Gastrocnemius medialis (tissue), 4 donors: ENCODE data around the gene TH. TPM values are rescaled to one million over a fixed set of nuclear protein-coding genes. Genes with fewer than 3 reads are reported as not detected.

Experiments used
- ATAC-seq, 2 donors: fragments of 150-250 bp; one replicate each; pipeline ENCODE4 v1.9.1; 2016
- DNase-seq, 2 donors: peaks; one replicate each; pipeline ENCODE4 v3.0.0-alpha.2; 2019
- H3K27ac ChIP-seq, 4 donors: fragments of 200-600 bp; sonication (generic); 1 replicate in 1 of 4; 2 replicates in 3 of 4; pipeline ENCODE4 v1.5.1; 2016 to 2018; ENCODE audit warnings: mild to moderate bottlenecking in 2 of 4, moderate library complexity in 1 of 4
- H3K27me3 ChIP-seq, 3 donors: fragments of 200-600 bp; sonication (generic) in 2 of 3; 1 replicate in 1 of 3; 2 replicates in 2 of 3; pipeline versions ENCODE4 v1.5.1 to v1.6.0; 2016 to 2019; ENCODE audit warnings: mild to moderate bottlenecking in 1 of 3, moderate library complexity in 1 of 3
- H3K36me3 ChIP-seq, 2 donors: fragments of 200-600 bp; sonication (generic) in 1 of 2; one replicate each; pipeline ENCODE4 v1.5.1; 2017 to 2018
- H3K4me1 ChIP-seq, 2 donors: fragments of 200-600 bp; sonication (generic) in 1 of 2; one replicate each; pipeline ENCODE4 v1.5.1; 2016 to 2017; ENCODE audit warnings: mild to moderate bottlenecking in 2 of 2
- H3K4me3 ChIP-seq, 4 donors: fragments of 200-600 bp; sonication (generic) in 3 of 4; 1 replicate in 1 of 4; 2 replicates in 3 of 4; pipeline ENCODE4 v1.5.1; 2016 to 2019; ENCODE audit warnings: mild to moderate bottlenecking in 2 of 4
- H3K9me3 ChIP-seq, 3 donors: fragments of 200-600 bp; sonication (generic) in 2 of 3; 1 replicate in 1 of 3; 2 replicates in 2 of 3; pipeline ENCODE4 v1.5.1; 2016 to 2019
- POLR2A ChIP-seq, 2 donors: fragments of 450-650 bp; IDR thresholded peaks; one replicate each; pipeline ENCODE4 v1.6.1; 2017; ENCODE audit warnings: antibody characterized with exemption in 2 of 2, mild to moderate bottlenecking in 2 of 2, moderate library complexity in 2 of 2
- in situ Hi-C, 4 donors: fragments of 200-750 bp; cut with MboI; loops; one replicate each; pipeline versions ENCODE4 v1.15.0 to v1.8.0; 2017; ENCODE audit warnings: low sequenced_read_pairs in 4 of 4
- intact Hi-C: fragments of 100-400 bp; cut with DNase I; formaldehyde crosslinking; loops from one replicate; pipeline ENCODE4 v1.15.1; 2023; ENCODE audit warnings: low total_unique reads
- total RNA-seq, 4 donors: library from RNA; depleted of rRNA; stranded (reverse); fragments of >200 nt; gene quantifications; one replicate each; pipeline versions ENCODE4 v1.1.0 to v1.2.3, GENCODE V29; 2016
- TF ChIP-seq, protein P1 (sequence below), 5 experiments: fragments of 450-650 bp in 3 of 5; fragments of 200-600 bp in 2 of 5; sonication (generic) in 2 of 5; IDR thresholded peaks in 4 of 5; conservative IDR thresholded peaks in 1 of 5; 1 replicate in 4 of 5; 2 replicates in 1 of 5; pipeline ENCODE4 v1.5.1; 2016 to 2019; ENCODE audit warnings: antibody characterized with exemption in 5 of 5, mild to moderate bottlenecking in 3 of 5, moderate library complexity in 3 of 5

The TH gene
- total RNA-seq, 4 donors from 2014 or later: not detected

DNA sequence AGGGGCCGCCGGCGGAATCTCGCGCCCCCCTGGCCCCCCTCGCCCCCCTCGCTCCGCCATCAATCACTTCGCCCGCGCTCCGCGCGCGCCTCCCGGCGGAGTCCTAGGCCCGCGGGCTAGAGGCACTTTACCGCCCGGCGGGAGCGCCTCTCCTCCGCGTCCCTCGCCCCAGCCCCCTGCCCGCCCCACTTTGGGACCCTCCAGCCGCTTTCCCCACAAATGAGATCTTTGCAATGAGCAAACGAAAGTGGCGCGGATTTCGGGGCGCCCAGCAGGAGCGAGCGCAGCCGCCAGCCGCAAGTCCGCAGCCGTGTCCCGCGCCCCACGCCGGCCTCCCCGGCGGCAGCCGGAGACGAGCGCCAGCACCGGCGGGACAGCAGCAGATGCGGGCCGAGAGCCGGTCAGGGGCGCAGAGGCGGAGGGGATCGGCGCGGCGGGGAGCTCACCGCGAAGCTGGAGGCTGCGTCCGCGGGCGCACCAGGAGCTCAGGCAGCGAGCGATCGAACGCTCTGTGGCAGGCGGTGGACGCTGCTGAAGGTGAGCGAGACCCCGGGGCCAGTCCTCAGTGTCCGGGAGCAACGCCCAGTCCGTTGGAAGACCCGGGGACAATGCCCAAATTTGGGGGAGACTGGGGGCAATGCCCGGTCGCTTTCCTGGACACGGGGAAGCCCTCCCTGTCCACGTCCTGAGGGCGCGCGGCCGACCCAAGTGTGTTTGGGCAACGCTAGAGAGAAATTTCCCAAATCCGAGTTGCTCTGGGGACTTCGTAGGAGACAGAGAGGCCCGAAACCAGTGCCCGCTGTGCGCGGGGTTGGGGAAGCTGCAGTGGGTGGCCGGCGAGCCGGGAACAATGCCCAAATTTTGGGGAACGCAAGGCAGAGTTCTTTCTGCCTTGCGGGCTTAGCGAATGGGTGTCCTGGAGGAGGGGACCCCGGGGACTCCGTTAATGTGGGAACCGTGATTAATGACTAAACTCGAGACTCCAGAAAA is 30.9 kb downstream of the TH start:
- DNase-seq (no peak), ATAC-seq (no peak)
- Histone ChIP-seq H3K27ac (no peak overlapping the region), H3K27me3 (peaks cover 64 to 90% (median 83%) of the 10 kb centered on the region in 3 donors), H3K36me3 (no peaks in the 10 kb centered on the region), H3K4me1 (peaks cover 7 to 16% of the 10 kb centered on the region in 2 donors), H3K4me3 (peak overlapping the region; percentile 20 to 36 (median 32)), H3K9me3 (no peaks in the 10 kb centered on the region)
- intact Hi-C loops: loop anchor here (5.0 kb wide), 1 partner anchor 48 kb away; no protein-coding TSS in a partner anchor
- in situ Hi-C loops: loop anchor here in 1 of 4 donors (25.0 kb wide), 1 partner anchor 103 kb away; no protein-coding TSS in a partner anchor
- TF ChIP-seq, protein P1, sequence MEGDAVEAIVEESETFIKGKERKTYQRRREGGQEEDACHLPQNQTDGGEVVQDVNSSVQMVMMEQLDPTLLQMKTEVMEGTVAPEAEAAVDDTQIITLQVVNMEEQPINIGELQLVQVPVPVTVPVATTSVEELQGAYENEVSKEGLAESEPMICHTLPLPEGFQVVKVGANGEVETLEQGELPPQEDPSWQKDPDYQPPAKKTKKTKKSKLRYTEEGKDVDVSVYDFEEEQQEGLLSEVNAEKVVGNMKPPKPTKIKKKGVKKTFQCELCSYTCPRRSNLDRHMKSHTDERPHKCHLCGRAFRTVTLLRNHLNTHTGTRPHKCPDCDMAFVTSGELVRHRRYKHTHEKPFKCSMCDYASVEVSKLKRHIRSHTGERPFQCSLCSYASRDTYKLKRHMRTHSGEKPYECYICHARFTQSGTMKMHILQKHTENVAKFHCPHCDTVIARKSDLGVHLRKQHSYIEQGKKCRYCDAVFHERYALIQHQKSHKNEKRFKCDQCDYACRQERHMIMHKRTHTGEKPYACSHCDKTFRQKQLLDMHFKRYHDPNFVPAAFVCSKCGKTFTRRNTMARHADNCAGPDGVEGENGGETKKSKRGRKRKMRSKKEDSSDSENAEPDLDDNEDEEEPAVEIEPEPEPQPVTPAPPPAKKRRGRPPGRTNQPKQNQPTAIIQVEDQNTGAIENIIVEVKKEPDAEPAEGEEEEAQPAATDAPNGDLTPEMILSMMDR (IDR thresholded peaks at IDR 0.05 in 4 of 5, conservative IDR thresholded peaks at IDR 0.05 in 1 of 5): no peak
- no peak for TF ChIP-seq POLR2A (IDR thresholded peaks at IDR 0.05)

DNA sequence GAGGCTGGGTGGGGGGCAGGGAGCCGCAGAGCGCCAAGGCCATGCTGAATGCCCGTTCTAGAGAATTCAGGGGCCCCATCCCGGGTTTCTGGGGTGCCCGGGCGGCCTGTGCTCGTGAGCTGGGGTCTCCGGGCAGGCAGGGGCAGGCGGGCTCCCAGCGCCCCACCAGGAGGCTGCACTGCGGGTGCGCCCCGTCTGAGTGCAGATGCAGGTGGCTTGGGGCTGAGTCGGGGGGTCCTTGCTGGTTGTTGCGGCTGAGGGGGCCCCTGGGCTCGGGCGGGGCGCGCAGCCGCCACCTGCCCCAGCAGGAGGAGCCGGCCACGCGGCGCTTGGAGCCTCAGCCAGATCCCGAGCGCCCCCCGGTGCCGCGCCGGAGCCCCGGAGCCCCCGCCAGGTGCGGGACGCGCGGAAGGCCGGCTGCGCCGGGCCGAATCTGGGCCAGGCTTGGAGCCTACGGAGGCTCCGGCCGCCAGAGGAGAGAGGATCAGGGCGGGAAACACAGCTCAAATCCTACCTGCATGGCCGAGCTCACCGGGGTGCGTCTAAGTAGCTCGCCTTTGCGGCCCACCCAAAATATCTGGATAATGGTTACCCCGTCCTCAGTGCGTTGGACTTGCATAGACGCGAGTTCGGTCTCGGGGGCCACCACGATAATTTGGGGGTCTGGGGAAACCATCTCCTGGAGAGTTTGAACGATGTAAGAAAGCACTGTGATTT is 31.8 kb downstream of the TH start:
- no peak overlapping the region for H3K27ac ChIP-seq
- in situ Hi-C loops: loop anchor here in 1 of 4 donors (25.0 kb wide), 1 partner anchor 102 kb away; no protein-coding TSS in a partner anchor

DNA sequence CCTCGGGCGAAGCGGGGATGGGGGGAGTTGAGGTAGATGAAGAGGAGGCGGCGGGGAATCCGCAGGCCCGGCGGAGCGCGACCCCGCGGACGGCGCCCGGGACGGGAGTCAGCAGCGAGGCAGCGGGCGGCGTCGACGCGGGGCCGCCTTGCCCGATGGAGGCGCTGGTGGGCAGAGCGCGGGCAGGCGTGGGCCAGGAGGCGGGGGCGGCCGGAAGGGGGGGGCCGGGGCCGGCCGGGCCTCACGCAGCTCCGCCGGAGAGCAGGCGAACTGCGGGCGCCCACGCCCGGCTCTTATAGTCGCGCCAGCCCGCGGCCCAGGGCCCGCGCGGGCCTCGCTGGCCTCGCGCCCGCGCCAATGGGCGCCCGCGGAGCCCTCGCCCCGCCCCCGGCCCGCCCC is 32.5 kb downstream of the TH start, which contains the start of gene IGF2:
Gene IGF2, minus strand, starts transcription at position 267 of the 399 bp plus-strand sequence. CDS start 3,866 bp downstream, outside the sequence.
- ATAC-seq (no peak), DNase-seq (no peak)
- Histone ChIP-seq H3K4me3 (peak within 1 kb of the TSS; percentile 39 to 50 (median 48)), H3K27ac (peak within 1 kb of the TSS; percentile 55 to 68 (median 66)), H3K36me3 (no peaks in the 10 kb centered on the region), H3K4me1 (peaks cover 5 to 11% of the 10 kb centered on the region in 2 donors), H3K9me3 (no peaks in the 10 kb centered on the region), H3K27me3 (peaks cover 51 to 79% (median 73%) of the 10 kb centered on the region in 3 donors)
- intact Hi-C loops: no loop called here
- in situ Hi-C loops: loop anchor here in 1 of 4 donors (25.0 kb wide), 1 partner anchor 102 kb away; no protein-coding TSS in a partner anchor
- TF ChIP-seq, protein P1 (IDR thresholded peaks at IDR 0.05 in 4 of 5, conservative IDR thresholded peaks at IDR 0.05 in 1 of 5): no peak
- peak in 1 of 2 donors; percentile 12 for TF ChIP-seq POLR2A (IDR thresholded peaks at IDR 0.05)

More for the DNA sequence above, 31.8 kb downstream of the TH start:
- TF ChIP-seq, protein P1 (IDR thresholded peaks at IDR 0.05 in 4 of 5, conservative IDR thresholded peaks at IDR 0.05 in 1 of 5): no peak
- TF ChIP-seq POLR2A (IDR thresholded peaks at IDR 0.05): no peak
- DNase-seq (no peak), ATAC-seq (no peak)
- H3K27me3 ChIP-seq: peaks cover 55 to 85% (median 74%) of the 10 kb centered on the region in 3 donors
- H3K9me3 ChIP-seq: no peaks in the 10 kb centered on the region
- no peaks in the 10 kb centered on the region for H3K36me3 ChIP-seq
- peaks cover 7 to 16% of the 10 kb centered on the region in 2 donors for H3K4me1 ChIP-seq
- H3K4me3 ChIP-seq: peak overlapping the region in 3 of 4 donors; percentile 11 to 32 (median 20)
- intact Hi-C loops: loop anchor here (5.0 kb wide), 1 partner anchor 47 kb away; no protein-coding TSS in a partner anchor

DNA sequence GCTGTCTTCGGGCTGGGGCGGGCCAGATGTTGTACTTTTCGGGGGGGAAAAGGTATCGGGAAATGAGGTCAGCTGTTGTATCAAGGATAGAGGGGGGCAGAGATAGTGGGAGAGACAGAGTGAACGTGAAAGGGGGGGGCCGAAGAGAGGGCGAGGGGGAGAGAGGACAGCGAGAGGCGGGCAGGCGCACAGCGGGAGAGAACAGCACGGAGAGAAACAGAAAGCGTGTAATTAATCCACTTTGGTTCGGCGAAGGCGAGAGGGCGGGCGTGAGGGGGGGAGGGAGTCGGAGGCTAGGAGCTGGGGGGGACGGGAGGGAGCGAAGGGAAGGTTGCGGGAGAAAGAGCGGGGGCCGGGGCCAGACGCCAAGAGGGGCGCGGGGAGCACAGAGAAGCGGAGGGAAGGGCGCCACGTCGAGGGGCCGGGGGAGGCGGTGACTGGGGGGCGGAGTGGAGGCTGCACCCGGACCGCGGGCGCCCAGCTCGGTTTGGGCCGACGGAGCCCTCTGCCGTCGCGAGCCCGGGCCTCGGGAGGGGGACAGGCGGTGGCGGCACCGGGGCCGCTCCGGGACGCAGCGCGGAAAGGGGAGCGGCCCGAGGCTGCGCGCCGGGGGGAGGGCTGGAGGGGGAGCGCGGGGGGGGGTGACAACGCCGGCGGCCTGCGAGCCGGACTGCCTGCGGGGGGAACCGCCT is 33.0 kb downstream of the TH start:
- in situ Hi-C loops: loop anchor here in 1 of 4 donors (25.0 kb wide), 1 partner anchor 101 kb away; no protein-coding TSS in a partner anchor
- no peaks in the 10 kb centered on the region for H3K9me3 ChIP-seq
- TF ChIP-seq, protein P1 (IDR thresholded peaks at IDR 0.05 in 4 of 5, conservative IDR thresholded peaks at IDR 0.05 in 1 of 5): no peak
- peak overlapping the region; percentile 55 to 68 (median 66) for H3K27ac ChIP-seq
- intact Hi-C loops: no loop called here
- DNase-seq (no peak), ATAC-seq (peak in 1 of 2 donors; percentile 12)
- no peaks in the 10 kb centered on the region for H3K36me3 ChIP-seq
- H3K4me3 ChIP-seq: peak overlapping the region; percentile 39 to 50 (median 48)
- H3K4me1 ChIP-seq: peaks cover 0 to 9% of the 10 kb centered on the region in 2 donors
- H3K27me3 ChIP-seq: peaks cover 46 to 75% (median 70%) of the 10 kb centered on the region in 3 donors
